GM23248 (cell line): ENCODE data around the gene KRTAP9-1.

Experiments
- EZH2 ChIP-seq: fragments of 200-600 bp; sonication (generic); IDR thresholded peaks from 2 replicates; pipeline ENCODE4 v1.6.1; 2018; ENCODE audit warnings: antibody characterized with exemption, mild to moderate bottlenecking; ENCODE audit not compliant: insufficient read depth, poor library complexity, severe bottlenecking
- EZH2phosphoT487 ChIP-seq: fragments of 200-600 bp; sonication (generic); IDR thresholded peaks from 2 replicates; pipeline ENCODE4 v1.6.1; 2018; ENCODE audit warnings: antibody characterized with exemption, moderate library complexity, mild to moderate bottlenecking, low read depth; ENCODE audit not compliant: insufficient read depth

GRCh38 chr17:41177727-41178271 lies 11.9 kb upstream of the KRTAP9-1 start, which contains the start of gene KRTAP4-2:
- TF ChIP-seq EZH2phosphoT487, result no peak
- no peak for TF ChIP-seq EZH2
